Measurements from ENCODE around the gene GAS1.

GRCh38 chr9:86983249-86983619 lies 35.9 kb upstream of the GAS1 start:
- TF ChIP-seq EP300 (IDR thresholded peaks at IDR 0.05; ENCODE audit: low read depth) (no peak), POLR2AphosphoS5 (IDR thresholded peaks at IDR 0.05) (no peak), CTCF (IDR thresholded peaks at IDR 0.05) (no peak), POLR2A (IDR thresholded peaks at IDR 0.05) (no peak)

All from transverse colon (tissue), 4 donors.